B cell (primary cell): ENCODE measurements around the gene CKAP5.

Experiments
- EZH2 ChIP-seq: IDR thresholded peaks from 2 replicates; pipeline ENCODE4 v1.6.1; 2012; ENCODE audit warnings: borderline replicate concordance, low read depth, mild to moderate bottlenecking, moderate library complexity, low read length; ENCODE audit not compliant: insufficient read depth, poor library complexity, severe bottlenecking
- TF ChIP-seq, protein P1 (sequence below): fragments of 200-600 bp; IDR thresholded peaks from one replicate; pipeline ENCODE4 v1.8.0; 2022; ENCODE audit warnings: antibody characterized with exemption, mild to moderate bottlenecking

DNA sequence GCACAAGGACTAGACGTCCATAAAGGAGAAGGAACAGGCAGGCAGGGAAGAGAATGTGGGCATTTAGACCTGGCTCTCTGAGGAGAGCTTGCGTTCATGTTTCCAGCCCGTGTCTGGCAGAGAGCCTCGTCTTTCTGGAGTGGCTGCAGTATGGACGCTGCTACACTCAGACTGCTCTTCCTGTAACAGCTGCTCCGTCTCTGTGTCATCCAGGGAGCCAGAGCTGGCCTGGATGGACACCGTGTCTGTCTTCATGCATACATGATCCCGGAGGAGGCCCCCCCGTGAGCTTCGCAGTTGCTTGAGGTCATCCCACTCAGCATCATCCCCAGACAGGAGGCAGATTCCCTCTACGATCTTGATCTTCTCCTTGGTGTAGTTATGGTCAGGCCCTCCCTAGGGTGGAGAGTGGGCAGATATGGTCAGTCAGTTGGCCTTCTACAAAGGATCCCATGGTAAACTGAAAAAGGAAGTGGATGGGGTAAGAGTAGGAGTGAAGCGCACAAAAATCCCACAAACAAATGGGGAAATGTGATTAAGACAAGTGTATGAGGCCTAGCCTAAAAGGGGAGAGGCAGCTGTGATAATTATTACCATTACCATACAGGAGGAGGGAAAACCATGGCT lies 13.0 kb upstream of the CKAP5 start:
- TF ChIP-seq, protein P1, sequence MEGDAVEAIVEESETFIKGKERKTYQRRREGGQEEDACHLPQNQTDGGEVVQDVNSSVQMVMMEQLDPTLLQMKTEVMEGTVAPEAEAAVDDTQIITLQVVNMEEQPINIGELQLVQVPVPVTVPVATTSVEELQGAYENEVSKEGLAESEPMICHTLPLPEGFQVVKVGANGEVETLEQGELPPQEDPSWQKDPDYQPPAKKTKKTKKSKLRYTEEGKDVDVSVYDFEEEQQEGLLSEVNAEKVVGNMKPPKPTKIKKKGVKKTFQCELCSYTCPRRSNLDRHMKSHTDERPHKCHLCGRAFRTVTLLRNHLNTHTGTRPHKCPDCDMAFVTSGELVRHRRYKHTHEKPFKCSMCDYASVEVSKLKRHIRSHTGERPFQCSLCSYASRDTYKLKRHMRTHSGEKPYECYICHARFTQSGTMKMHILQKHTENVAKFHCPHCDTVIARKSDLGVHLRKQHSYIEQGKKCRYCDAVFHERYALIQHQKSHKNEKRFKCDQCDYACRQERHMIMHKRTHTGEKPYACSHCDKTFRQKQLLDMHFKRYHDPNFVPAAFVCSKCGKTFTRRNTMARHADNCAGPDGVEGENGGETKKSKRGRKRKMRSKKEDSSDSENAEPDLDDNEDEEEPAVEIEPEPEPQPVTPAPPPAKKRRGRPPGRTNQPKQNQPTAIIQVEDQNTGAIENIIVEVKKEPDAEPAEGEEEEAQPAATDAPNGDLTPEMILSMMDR, result no peak
- TF ChIP-seq EZH2, result no peak
